Measurements from ENCODE around the gene C12orf56.
A peak's percentile ranks its signal among the peaks of the same experiment; 100 is the strongest.
"Not testable (repeated sequence)": the region's sequence is repeated elsewhere in the genome, so short reads cannot be mapped to it uniquely, and the experiment has no call there.

Gene C12orf56

GRCh38 chr12:64383675-64384074 is 6.9 kb downstream of the C12orf56 start:
- TF ChIP-seq TCF4 (CRISPR knock-in tag; IDR thresholded peaks at IDR 0.05; ENCODE audit: borderline replicate concordance) (no peak), ISL1 (CRISPR knock-in tag; IDR thresholded peaks at IDR 0.05) (no peak), ZNF70 (CRISPR knock-in tag; IDR thresholded peaks at IDR 0.05) (no peak), ZFP3 (CRISPR knock-in tag; IDR thresholded peaks at IDR 0.05) (no peak), ZNF565 (CRISPR knock-in tag; conservative IDR thresholded peaks at IDR 0.05; ENCODE audit: low read depth) (no peak), GLIS3 (CRISPR knock-in tag; IDR thresholded peaks at IDR 0.05) (no peak), ZNF8 (CRISPR knock-in tag; IDR thresholded peaks at IDR 0.05) (no peak), PPARA (CRISPR knock-in tag; IDR thresholded peaks at IDR 0.05; ENCODE audit: borderline replicate concordance) (no peak), ZFP30 (CRISPR knock-in tag; IDR thresholded peaks at IDR 0.05) (no peak), TOX (CRISPR knock-in tag; IDR thresholded peaks at IDR 0.05; ENCODE audit: borderline replicate concordance) (no peak)
- ATAC-seq, result peak; percentile 51; the same call in 2 of the 3 replicates

DNA sequence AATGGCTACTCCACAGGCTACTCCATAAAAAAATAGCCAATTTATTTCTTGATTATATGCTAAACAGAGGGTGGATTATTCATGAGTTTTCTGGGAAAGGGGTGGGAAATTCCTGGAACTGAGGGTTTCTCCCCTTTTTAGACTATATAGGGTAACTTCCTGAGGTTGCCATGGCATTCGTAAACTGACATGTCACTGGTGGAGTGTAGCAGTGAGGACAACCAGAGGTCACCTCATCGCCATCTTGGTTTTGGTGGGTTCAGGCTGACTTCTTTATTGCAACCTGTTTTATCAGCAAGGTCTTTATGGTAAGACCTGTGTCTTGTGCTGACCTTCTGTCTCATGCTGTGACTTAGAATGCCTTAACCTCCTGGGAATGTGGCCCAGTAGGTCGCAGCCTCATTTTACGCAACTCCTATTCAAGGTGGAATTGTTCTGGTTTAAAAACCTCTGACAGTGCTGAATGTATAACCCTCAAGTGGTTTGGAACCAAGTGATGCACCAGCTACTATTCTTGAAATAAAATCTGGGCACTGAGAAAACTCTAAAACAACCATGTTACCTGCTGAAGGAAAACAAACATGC is 27.7 kb downstream of the C12orf56 start:
- no peak for ATAC-seq
- TF ChIP-seq ZNF565 (CRISPR knock-in tag; conservative IDR thresholded peaks at IDR 0.05; ENCODE audit: low read depth) (no peak), ZNF70 (CRISPR knock-in tag; IDR thresholded peaks at IDR 0.05) (no peak), OSR1 (CRISPR knock-in tag; IDR thresholded peaks at IDR 0.05) (no peak), POU6F1 (CRISPR knock-in tag; IDR thresholded peaks at IDR 0.05; ENCODE audit: borderline replicate concordance, low read depth) (no peak), ESRRG (CRISPR knock-in tag; IDR thresholded peaks at IDR 0.05) (no peak), TCF4 (CRISPR knock-in tag; IDR thresholded peaks at IDR 0.05; ENCODE audit: borderline replicate concordance) (no peak), RARB (CRISPR knock-in tag; IDR thresholded peaks at IDR 0.05) (no peak)
- TF ChIP-seq, protein P1, sequence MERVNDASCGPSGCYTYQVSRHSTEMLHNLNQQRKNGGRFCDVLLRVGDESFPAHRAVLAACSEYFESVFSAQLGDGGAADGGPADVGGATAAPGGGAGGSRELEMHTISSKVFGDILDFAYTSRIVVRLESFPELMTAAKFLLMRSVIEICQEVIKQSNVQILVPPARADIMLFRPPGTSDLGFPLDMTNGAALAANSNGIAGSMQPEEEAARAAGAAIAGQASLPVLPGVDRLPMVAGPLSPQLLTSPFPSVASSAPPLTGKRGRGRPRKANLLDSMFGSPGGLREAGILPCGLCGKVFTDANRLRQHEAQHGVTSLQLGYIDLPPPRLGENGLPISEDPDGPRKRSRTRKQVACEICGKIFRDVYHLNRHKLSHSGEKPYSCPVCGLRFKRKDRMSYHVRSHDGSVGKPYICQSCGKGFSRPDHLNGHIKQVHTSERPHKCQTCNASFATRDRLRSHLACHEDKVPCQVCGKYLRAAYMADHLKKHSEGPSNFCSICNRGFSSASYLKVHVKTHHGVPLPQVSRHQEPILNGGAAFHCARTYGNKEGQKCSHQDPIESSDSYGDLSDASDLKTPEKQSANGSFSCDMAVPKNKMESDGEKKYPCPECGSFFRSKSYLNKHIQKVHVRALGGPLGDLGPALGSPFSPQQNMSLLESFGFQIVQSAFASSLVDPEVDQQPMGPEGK (CRISPR knock-in tag; IDR thresholded peaks at IDR 0.05; ENCODE audit: borderline replicate concordance), result no peak
- TF ChIP-seq, protein P2, sequence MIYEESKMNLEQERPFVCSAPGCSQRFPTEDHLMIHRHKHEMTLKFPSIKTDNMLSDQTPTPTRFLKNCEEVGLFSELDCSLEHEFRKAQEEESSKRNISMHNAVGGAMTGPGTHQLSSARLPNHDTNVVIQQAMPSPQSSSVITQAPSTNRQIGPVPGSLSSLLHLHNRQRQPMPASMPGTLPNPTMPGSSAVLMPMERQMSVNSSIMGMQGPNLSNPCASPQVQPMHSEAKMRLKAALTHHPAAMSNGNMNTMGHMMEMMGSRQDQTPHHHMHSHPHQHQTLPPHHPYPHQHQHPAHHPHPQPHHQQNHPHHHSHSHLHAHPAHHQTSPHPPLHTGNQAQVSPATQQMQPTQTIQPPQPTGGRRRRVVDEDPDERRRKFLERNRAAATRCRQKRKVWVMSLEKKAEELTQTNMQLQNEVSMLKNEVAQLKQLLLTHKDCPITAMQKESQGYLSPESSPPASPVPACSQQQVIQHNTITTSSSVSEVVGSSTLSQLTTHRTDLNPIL (CRISPR knock-in tag; IDR thresholded peaks at IDR 0.05; ENCODE audit: low read depth), result no peak
- TF ChIP-seq, protein P3, sequence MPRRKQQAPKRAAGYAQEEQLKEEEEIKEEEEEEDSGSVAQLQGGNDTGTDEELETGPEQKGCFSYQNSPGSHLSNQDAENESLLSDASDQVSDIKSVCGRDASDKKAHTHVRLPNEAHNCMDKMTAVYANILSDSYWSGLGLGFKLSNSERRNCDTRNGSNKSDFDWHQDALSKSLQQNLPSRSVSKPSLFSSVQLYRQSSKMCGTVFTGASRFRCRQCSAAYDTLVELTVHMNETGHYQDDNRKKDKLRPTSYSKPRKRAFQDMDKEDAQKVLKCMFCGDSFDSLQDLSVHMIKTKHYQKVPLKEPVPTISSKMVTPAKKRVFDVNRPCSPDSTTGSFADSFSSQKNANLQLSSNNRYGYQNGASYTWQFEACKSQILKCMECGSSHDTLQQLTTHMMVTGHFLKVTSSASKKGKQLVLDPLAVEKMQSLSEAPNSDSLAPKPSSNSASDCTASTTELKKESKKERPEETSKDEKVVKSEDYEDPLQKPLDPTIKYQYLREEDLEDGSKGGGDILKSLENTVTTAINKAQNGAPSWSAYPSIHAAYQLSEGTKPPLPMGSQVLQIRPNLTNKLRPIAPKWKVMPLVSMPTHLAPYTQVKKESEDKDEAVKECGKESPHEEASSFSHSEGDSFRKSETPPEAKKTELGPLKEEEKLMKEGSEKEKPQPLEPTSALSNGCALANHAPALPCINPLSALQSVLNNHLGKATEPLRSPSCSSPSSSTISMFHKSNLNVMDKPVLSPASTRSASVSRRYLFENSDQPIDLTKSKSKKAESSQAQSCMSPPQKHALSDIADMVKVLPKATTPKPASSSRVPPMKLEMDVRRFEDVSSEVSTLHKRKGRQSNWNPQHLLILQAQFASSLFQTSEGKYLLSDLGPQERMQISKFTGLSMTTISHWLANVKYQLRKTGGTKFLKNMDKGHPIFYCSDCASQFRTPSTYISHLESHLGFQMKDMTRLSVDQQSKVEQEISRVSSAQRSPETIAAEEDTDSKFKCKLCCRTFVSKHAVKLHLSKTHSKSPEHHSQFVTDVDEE (CRISPR knock-in tag; IDR thresholded peaks at IDR 0.05), result no peak

- not testable (repeated sequence) for ATAC-seq
Measured at GRCh38 chr12:64361173-64361572, 29.4 kb downstream of the C12orf56 start.

DNA sequence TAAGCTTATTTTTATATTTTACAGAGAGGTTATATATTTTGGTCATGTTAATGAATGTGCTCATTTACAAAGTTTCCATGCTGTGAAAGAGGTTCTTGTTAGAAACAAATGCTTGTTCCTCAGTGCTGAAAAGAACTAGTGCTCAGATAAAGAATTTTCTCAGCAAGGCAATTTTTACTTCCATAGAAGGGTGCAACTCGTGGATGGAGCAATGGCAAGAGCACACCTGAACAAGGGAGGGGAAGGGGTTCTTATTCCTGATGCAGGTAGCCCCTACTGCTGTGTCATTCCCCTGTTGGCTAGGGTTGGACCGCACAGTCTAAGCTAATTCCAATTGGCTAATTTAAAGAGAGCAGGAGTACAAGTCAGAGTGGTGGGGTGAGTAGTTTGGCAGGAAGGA is 34.3 kb downstream of the C12orf56 start:
- not testable (repeated sequence) for ATAC-seq

- TF ChIP-seq ZNF70 (CRISPR knock-in tag; IDR thresholded peaks at IDR 0.05) (no peak), CSDC2 (CRISPR knock-in tag; IDR thresholded peaks at IDR 0.05) (no peak), SNAI2 (CRISPR knock-in tag; IDR thresholded peaks at IDR 0.05) (no peak), PPARA (CRISPR knock-in tag; IDR thresholded peaks at IDR 0.05; ENCODE audit: borderline replicate concordance) (no peak), RARB (CRISPR knock-in tag; IDR thresholded peaks at IDR 0.05) (no peak), BACH2 (CRISPR knock-in tag; IDR thresholded peaks at IDR 0.05; ENCODE audit: borderline replicate concordance) (no peak), ZNF8 (CRISPR knock-in tag; IDR thresholded peaks at IDR 0.05) (no peak), ZFP30 (CRISPR knock-in tag; IDR thresholded peaks at IDR 0.05) (no peak), TCF4 (CRISPR knock-in tag; IDR thresholded peaks at IDR 0.05; ENCODE audit: borderline replicate concordance) (no peak), ZFP3 (CRISPR knock-in tag; IDR thresholded peaks at IDR 0.05) (no peak), ARNTL (CRISPR knock-in tag; IDR thresholded peaks at IDR 0.05; ENCODE audit: borderline replicate concordance, low read depth) (no peak)
- TF ChIP-seq, protein P4, sequence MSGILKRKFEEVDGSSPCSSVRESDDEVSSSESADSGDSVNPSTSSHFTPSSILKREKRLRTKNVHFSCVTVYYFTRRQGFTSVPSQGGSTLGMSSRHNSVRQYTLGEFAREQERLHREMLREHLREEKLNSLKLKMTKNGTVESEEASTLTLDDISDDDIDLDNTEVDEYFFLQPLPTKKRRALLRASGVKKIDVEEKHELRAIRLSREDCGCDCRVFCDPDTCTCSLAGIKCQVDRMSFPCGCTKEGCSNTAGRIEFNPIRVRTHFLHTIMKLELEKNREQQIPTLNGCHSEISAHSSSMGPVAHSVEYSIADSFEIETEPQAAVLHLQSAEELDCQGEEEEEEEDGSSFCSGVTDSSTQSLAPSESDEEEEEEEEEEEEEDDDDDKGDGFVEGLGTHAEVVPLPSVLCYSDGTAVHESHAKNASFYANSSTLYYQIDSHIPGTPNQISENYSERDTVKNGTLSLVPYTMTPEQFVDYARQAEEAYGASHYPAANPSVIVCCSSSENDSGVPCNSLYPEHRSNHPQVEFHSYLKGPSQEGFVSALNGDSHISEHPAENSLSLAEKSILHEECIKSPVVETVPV (CRISPR knock-in tag; IDR thresholded peaks at IDR 0.05), result no peak
- no peak for ATAC-seq
Measured at GRCh38 chr12:64352181-64352580, 38.4 kb downstream of the C12orf56 start.
